CD4-positive, CD25-positive, alpha-beta regulatory T cell (primary cell): ENCODE measurements around the gene LMO7. TPM values are rescaled to one million over a fixed set of nuclear protein-coding genes. Genes with fewer than 3 reads are reported as not detected.

ENCODE experiments used
- ATAC-seq, 2 donors: fragments of 150-1000 bp; cut with Tn5 transposase; one replicate each; pipeline ENCODE4 v1.10.0; 2021; ENCODE audit warnings: low read depth in 2 of 2, moderate number of reproducible peaks in 2 of 2, moderate library complexity in 1 of 2
- DNase-seq, 3 donors: peaks; one replicate each; pipeline versions ENCODE4 v3.0.0 to v3.0.0-alpha.2; 2012 to 2022; ENCODE audit warnings: mixed read lengths in 1 of 3
- H3K27ac ChIP-seq: one replicate; pipeline ENCODE4 v1.7.0; 2013; ENCODE audit warnings: mild to moderate bottlenecking, low read length; ENCODE audit not compliant: insufficient read depth, poor library complexity, severe bottlenecking
- H3K27me3 ChIP-seq: one replicate; pipeline ENCODE4 v1.7.0; 2013; ENCODE audit warnings: low read length; ENCODE audit not compliant: control insufficient read depth, insufficient read depth
- H3K36me3 ChIP-seq: one replicate; pipeline ENCODE4 v1.7.0; 2013; ENCODE audit warnings: mild to moderate bottlenecking, low read length, moderate library complexity; ENCODE audit not compliant: control insufficient read depth, insufficient read depth
- H3K4me1 ChIP-seq: 2 replicates; pipeline ENCODE4 v1.7.0; 2013; ENCODE audit warnings: mild to moderate bottlenecking, low read length; ENCODE audit not compliant: insufficient read depth, control insufficient read depth, poor library complexity, severe bottlenecking
- H3K4me3 ChIP-seq: one replicate; pipeline ENCODE4 v1.7.0; 2013; ENCODE audit warnings: low read depth, mild to moderate bottlenecking, low read length, moderate library complexity
- H3K9me3 ChIP-seq, 2 experiments: 1 replicate in 1 of 2; 2 replicates in 1 of 2; pipeline ENCODE4 v1.7.0; 2013; ENCODE audit warnings: low read length in 2 of 2, mild to moderate bottlenecking in 1 of 2, moderate library complexity in 1 of 2; ENCODE audit not compliant: control insufficient read depth in 2 of 2
- H3K27ac Mint-ChIP-seq, 3 donors: one replicate each; pipeline ENCODE4 v1.8.0; 2020 to 2022; ENCODE audit warnings: mild to moderate bottlenecking in 3 of 3, mixed read lengths in 3 of 3, moderate library complexity in 2 of 3
- H3K27me3 Mint-ChIP-seq: one replicate; pipeline ENCODE4 v1.8.0; 2022; ENCODE audit warnings: mild to moderate bottlenecking, mixed read lengths
- H3K36me3 Mint-ChIP-seq: one replicate; pipeline ENCODE4 v1.8.0; 2020; ENCODE audit warnings: mixed read lengths
- H3K4me1 Mint-ChIP-seq, 4 donors: one replicate each; pipeline ENCODE4 v1.8.0; 2020 to 2022; ENCODE audit warnings: mixed read lengths in 4 of 4, mild to moderate bottlenecking in 1 of 4
- H3K4me3 Mint-ChIP-seq, 4 donors: one replicate each; pipeline ENCODE4 v1.8.0; 2020 to 2022; ENCODE audit warnings: mild to moderate bottlenecking in 4 of 4, mixed read lengths in 4 of 4, moderate library complexity in 3 of 4
- H3K9me3 Mint-ChIP-seq, 7 donors: one replicate each; pipeline ENCODE4 v1.8.0; 2020 to 2022; ENCODE audit warnings: mixed read lengths in 7 of 7, mild to moderate bottlenecking in 3 of 7, moderate library complexity in 2 of 7
- polyA plus RNA-seq, 4 donors: library from polyadenylated mRNA; unstranded; fragments of 300-500 nt; fragmentation: Illumina TruSeq; gene quantifications; one replicate each; pipeline ENCODE4 v1.2.3, GENCODE V29; 2021
- total RNA-seq: library from RNA; stranded (reverse); gene quantifications from one replicate; pipeline ENCODE4 v1.2.3, GENCODE V29; 2022

The LMO7 gene
- total and polyA plus RNA-seq, 5 donors from 2014 or later = 4.2 to 22.5 (median 10.6) TPM

DNA sequence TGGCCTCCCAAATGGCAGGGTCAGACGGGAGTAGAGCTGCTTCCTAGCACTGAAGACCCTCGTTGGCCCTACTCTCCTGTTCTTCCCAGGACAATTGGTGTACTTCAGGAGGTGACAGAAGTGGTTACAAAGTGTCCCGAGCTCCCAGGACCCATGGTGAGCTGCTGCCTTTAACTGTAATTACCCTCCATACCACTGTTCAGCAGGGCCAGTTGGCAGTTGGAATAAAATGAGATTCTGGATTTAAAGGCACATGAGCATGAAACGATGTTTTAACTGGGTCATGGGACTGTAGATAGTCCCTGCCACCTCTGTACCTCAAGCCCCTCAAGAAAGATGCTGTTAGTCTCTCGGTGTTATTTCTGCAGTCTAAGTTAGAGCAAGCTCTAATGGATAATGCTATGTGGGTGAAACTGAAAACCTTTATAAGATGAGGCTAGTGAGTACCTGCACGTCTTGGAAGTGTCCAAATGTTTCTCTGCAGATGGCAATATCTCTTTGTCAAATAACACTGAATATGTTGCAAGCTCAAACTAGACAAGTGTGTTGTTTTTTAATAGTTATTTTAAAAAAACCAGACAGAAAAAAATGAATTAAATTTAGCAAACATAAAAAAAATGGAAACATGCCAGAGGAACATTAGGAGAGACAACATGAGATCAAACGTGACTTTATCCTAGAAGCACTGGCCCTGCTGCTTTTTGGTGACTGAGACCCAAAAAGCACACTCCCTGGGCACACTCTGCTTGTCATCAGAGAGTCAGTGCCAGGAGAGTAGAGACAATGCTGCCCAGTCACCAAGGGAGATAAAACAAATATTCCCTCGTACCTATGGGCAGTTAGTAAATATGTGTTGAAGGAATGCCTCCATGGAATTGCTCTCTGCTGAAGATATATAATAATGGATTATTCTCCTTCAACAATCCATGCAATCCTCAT lies 266.3 kb downstream of the LMO7 start:
- Mint-ChIP-seq H3K4me3 (no peak overlapping the region), H3K36me3 (no peaks in the 10 kb centered on the region), H3K9me3 (peaks cover 0 to 2% (median 0%) of the 10 kb centered on the region in 7 donors), H3K27ac (no peak overlapping the region), H3K27me3 (peaks cover 12% of the 10 kb centered on the region), H3K4me1 (no peaks in the 10 kb centered on the region)
- H3K36me3 ChIP-seq = no peaks in the 10 kb centered on the region
- ATAC-seq (no peak), DNase-seq (no peak)
- H3K9me3 ChIP-seq = no peaks in the 10 kb centered on the region
- peaks cover 3% of the 10 kb centered on the region for H3K27me3 ChIP-seq
- no peaks in the 10 kb centered on the region for H3K4me1 ChIP-seq
- no peak overlapping the region for H3K27ac ChIP-seq
- H3K4me3 ChIP-seq = no peak overlapping the region

DNA sequence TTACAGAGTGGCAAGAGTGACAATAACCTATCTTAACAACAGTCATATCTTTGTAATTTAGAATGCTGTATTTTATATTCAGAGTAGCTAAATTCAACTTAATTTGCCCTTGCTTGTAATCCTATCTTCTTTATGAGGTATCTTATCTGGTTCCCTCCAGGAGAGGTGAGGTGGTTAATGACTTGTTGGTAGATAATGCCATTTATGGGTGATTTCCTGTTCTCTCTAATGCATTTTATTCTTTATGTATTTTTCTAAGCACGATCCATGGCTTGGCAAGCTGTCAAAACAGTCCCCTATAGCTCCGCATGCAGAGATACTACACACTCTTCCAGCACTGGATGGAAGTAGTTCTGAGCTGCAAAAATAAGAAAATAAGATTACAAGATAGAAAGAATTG lies 267.9 kb downstream of the LMO7 start:
- DNase-seq (no peak), ATAC-seq (no peak)
- H3K4me3 Mint-ChIP-seq = no peak overlapping the region
- H3K36me3 Mint-ChIP-seq = no peaks in the 10 kb centered on the region
- Histone ChIP-seq H3K27ac (no peak overlapping the region), H3K27me3 (peaks cover 3% of the 10 kb centered on the region), H3K4me3 (no peak overlapping the region), H3K4me1 (no peaks in the 10 kb centered on the region), H3K9me3 (no peaks in the 10 kb centered on the region), H3K36me3 (no peaks in the 10 kb centered on the region)
- peaks cover 12% of the 10 kb centered on the region for H3K27me3 Mint-ChIP-seq
- H3K27ac Mint-ChIP-seq = no peak overlapping the region
- no peaks in the 10 kb centered on the region for H3K4me1 Mint-ChIP-seq
- H3K9me3 Mint-ChIP-seq = no peaks in the 10 kb centered on the region

DNA sequence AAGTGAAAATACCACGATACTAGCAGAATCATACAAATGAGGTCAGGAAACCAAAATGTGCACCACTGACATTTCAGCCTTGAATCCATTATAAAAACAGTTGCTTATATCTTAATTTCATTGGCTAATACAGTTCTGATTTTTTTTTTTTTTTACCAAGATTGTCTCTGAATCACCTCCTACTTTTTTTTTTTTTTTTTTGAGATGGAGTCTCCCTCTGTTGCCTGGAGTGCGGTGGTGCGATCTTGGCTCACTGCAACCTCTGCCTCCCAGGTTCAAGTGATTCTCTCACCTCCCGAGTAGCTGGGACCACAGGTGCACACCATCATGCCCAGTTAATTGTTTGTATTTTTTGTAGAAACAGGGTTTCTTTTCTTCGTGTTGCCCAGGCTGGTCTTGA lies 270.2 kb downstream of the LMO7 start:
- no peaks in the 10 kb centered on the region for H3K4me1 Mint-ChIP-seq
- DNase-seq (no peak), ATAC-seq (no peak)
- no peak overlapping the region for H3K4me3 Mint-ChIP-seq
- Histone ChIP-seq H3K27ac (no peak overlapping the region), H3K4me1 (no peaks in the 10 kb centered on the region), H3K27me3 (peaks cover 3% of the 10 kb centered on the region), H3K36me3 (no peaks in the 10 kb centered on the region), H3K9me3 (no peaks in the 10 kb centered on the region), H3K4me3 (no peak overlapping the region)
- peaks cover 12% of the 10 kb centered on the region for H3K27me3 Mint-ChIP-seq
- H3K36me3 Mint-ChIP-seq = no peaks in the 10 kb centered on the region
- H3K9me3 Mint-ChIP-seq = no peaks in the 10 kb centered on the region
- H3K27ac Mint-ChIP-seq = no peak overlapping the region

DNA sequence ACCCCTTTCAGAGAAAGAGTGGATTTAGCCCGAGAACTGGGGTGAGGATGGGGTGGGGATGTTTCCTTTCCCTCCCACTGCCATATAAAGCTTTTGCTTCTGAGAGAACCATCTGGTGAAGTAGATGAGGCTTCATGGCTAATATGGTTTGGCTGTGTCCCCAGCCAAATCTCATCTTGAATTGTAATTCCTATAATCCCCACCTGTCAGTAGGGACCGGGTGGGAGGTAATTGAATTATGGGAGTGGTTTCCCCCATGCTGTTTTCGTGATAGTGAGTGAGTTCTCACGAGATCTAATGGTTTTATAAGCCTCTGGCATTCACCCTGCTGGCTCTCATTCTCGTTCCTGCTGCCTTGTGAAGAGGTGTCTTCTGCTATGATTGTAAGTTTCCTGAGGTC lies 270.9 kb downstream of the LMO7 start:
- no peak for DNase-seq
- no peak overlapping the region for H3K27ac ChIP-seq
- H3K4me1 ChIP-seq = no peaks in the 10 kb centered on the region
- H3K27me3 ChIP-seq = peaks cover 3% of the 10 kb centered on the region
- H3K9me3 ChIP-seq = no peaks in the 10 kb centered on the region
- H3K27me3 Mint-ChIP-seq = peaks cover 12% of the 10 kb centered on the region
- H3K4me1 Mint-ChIP-seq = no peaks in the 10 kb centered on the region
- H3K36me3 Mint-ChIP-seq = no peaks in the 10 kb centered on the region
- no peak for ATAC-seq
- no peak overlapping the region for H3K27ac Mint-ChIP-seq
- H3K4me3 ChIP-seq = no peak overlapping the region
- no peak overlapping the region for H3K4me3 Mint-ChIP-seq
- H3K9me3 Mint-ChIP-seq = no peaks in the 10 kb centered on the region
- H3K36me3 ChIP-seq = no peaks in the 10 kb centered on the region

DNA sequence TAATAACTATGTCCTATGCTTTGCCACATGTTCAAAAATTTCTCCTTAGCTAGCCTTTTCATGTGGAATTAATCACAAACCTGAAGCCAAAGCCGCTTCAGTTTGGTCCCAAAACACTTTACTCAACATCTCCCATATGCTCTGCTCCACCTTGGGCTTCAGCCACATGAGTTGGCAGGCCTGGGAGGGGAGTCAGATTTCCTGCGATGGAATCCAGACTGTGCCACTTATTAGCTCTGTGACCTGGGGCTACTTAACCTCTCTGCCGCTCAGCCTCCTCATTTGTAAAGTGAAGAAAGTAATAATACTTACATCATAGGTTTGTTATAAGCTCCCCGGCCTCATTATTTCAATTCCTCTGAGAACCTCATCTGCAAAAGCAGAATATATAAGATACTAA lies 272.0 kb downstream of the LMO7 start:
- Mint-ChIP-seq H3K27me3 (peaks cover 17% of the 10 kb centered on the region), H3K27ac (no peak overlapping the region), H3K9me3 (no peaks in the 10 kb centered on the region), H3K36me3 (no peaks in the 10 kb centered on the region), H3K4me3 (no peak overlapping the region), H3K4me1 (no peaks in the 10 kb centered on the region)
- no peaks in the 10 kb centered on the region for H3K4me1 ChIP-seq
- no peak overlapping the region for H3K27ac ChIP-seq
- no peak overlapping the region for H3K4me3 ChIP-seq
- no peaks in the 10 kb centered on the region for H3K36me3 ChIP-seq
- no peak for DNase-seq
- no peak for ATAC-seq
- no peaks in the 10 kb centered on the region for H3K9me3 ChIP-seq
- peaks cover 3% of the 10 kb centered on the region for H3K27me3 ChIP-seq

Other genes starting within 250 kb of the LMO7 start
- 145 TPM for gene TBC1D4, start 154.2 kb upstream of the LMO7 start, total RNA-seq
- gene TBC1D4, start 154.2 kb upstream of the LMO7 start, polyA plus RNA-seq = 100 to 1,000 TPM; 100 to 138 (median 120) TPM
- gene COMMD6, start 98.5 kb upstream of the LMO7 start, total RNA-seq = 194 TPM
- 100 to 1,000 TPM; 656 to 750 (median 708) TPM for gene COMMD6, start 98.5 kb upstream of the LMO7 start, polyA plus RNA-seq
- gene UCHL3, start 86.5 kb upstream of the LMO7 start, total RNA-seq = 28.3 TPM
- gene UCHL3, start 86.5 kb upstream of the LMO7 start, polyA plus RNA-seq = 10 to 100 TPM; 50.6 to 78.7 (median 61.9) TPM